SK-N-SH treated with all-trans-retinoic acid at 6 μM for 48 hours (cell line): ENCODE measurements around the gene MYOM3.

Experiments
- ATAC-seq: fragments of 200-7000 bp; cut with Tn5 transposase; 3 replicates; pipeline ENCODE4 v1.9.1; 2020; ENCODE audit warnings: mild to moderate bottlenecking, moderate library complexity
- BACH2 ChIP-seq: fragments of 250-450 bp; sonication (Bioruptor Pico); IDR thresholded peaks from 2 replicates; pipeline ENCODE4 v1.9.0; 2021; ENCODE audit warnings: mild to moderate bottlenecking, borderline replicate concordance
- CREB5 ChIP-seq: fragments of 250-450 bp; sonication (Bioruptor Pico); IDR thresholded peaks from 2 replicates; pipeline ENCODE4 v1.5.1; 2020; ENCODE audit warnings: low read depth, mild to moderate bottlenecking, moderate library complexity
- CSDC2 ChIP-seq: fragments of 250-450 bp; sonication (Bioruptor Pico); IDR thresholded peaks from 2 replicates; pipeline ENCODE4 v1.5.0; 2020; ENCODE audit warnings: mild to moderate bottlenecking, moderate library complexity
- CSRNP3 ChIP-seq: fragments of 250-450 bp; sonication (Bioruptor Pico); IDR thresholded peaks from 2 replicates; pipeline ENCODE4 v1.5.1; 2021; ENCODE audit warnings: mild to moderate bottlenecking, moderate library complexity
- ESRRG ChIP-seq: fragments of 250-450 bp; sonication (Bioruptor Pico); IDR thresholded peaks from 2 replicates; pipeline ENCODE4 v1.6.1; 2021; ENCODE audit warnings: mild to moderate bottlenecking
- GLIS3 ChIP-seq: fragments of 250-450 bp; sonication (Bioruptor Pico); IDR thresholded peaks from 2 replicates; pipeline ENCODE4 v1.5.0; 2020; ENCODE audit warnings: mild to moderate bottlenecking, moderate library complexity
- ISL1 ChIP-seq: fragments of 250-450 bp; sonication (Bioruptor Pico); IDR thresholded peaks from 2 replicates; pipeline ENCODE4 v2.1.2; 2022; ENCODE audit warnings: mild to moderate bottlenecking, moderate library complexity
- OSR1 ChIP-seq: fragments of 250-450 bp; sonication (Bioruptor Pico); IDR thresholded peaks from 2 replicates; pipeline ENCODE4 v1.8.0; 2022; ENCODE audit warnings: moderate library complexity, mild to moderate bottlenecking, inconsistent platforms
- PATZ1 ChIP-seq: fragments of 250-450 bp; sonication (Bioruptor Pico); IDR thresholded peaks from 2 replicates; pipeline ENCODE4 v1.8.0; 2020; ENCODE audit warnings: mild to moderate bottlenecking, moderate library complexity, borderline replicate concordance
- POU6F1 ChIP-seq: fragments of 250-450 bp; sonication (Bioruptor Pico); IDR thresholded peaks from 2 replicates; pipeline ENCODE4 v1.8.0; 2021; ENCODE audit warnings: low read depth, mild to moderate bottlenecking, moderate library complexity, borderline replicate concordance
- PPARA ChIP-seq: fragments of 250-450 bp; sonication (Bioruptor Pico); IDR thresholded peaks from 2 replicates; pipeline ENCODE4 v1.5.0; 2020; ENCODE audit warnings: mild to moderate bottlenecking, borderline replicate concordance
- RARB ChIP-seq: fragments of 250-450 bp; sonication (Bioruptor Pico); IDR thresholded peaks from 2 replicates; pipeline ENCODE4 v1.8.0; 2021; ENCODE audit warnings: mild to moderate bottlenecking, moderate library complexity
- SNAI2 ChIP-seq: fragments of 250-450 bp; sonication (Bioruptor Pico); IDR thresholded peaks from 2 replicates; pipeline ENCODE4 v1.5.0; 2020; ENCODE audit warnings: mild to moderate bottlenecking, moderate library complexity
- TOX ChIP-seq: fragments of 250-450 bp; sonication (Bioruptor Pico); IDR thresholded peaks from 2 replicates; pipeline ENCODE4 v1.8.0; 2021; ENCODE audit warnings: mild to moderate bottlenecking, moderate library complexity, borderline replicate concordance
- TSHZ2 ChIP-seq: fragments of 250-450 bp; sonication (Bioruptor Pico); IDR thresholded peaks from 2 replicates; pipeline ENCODE4 v1.5.0; 2020; ENCODE audit warnings: mild to moderate bottlenecking, moderate library complexity
- ZC3H10 ChIP-seq: fragments of 250-450 bp; sonication (Bioruptor Pico); IDR thresholded peaks from 2 replicates; pipeline ENCODE4 v1.5.1; 2021; ENCODE audit warnings: mild to moderate bottlenecking, moderate library complexity
- ZFP3 ChIP-seq: fragments of 250-450 bp; sonication (Bioruptor Pico); IDR thresholded peaks from 2 replicates; pipeline ENCODE4 v1.5.0; 2020; ENCODE audit warnings: mild to moderate bottlenecking, moderate library complexity
- ZFP30 ChIP-seq: fragments of 450-650 bp; formaldehyde crosslinking; IDR thresholded peaks from 2 replicates; pipeline ENCODE4 v1.5.0; 2022; ENCODE audit warnings: mild to moderate bottlenecking, moderate library complexity
- ZNF565 ChIP-seq: fragments of 450-650 bp; formaldehyde crosslinking; conservative IDR thresholded peaks from 2 replicates; pipeline ENCODE4 v1.5.0; 2020; ENCODE audit warnings: low read depth, mild to moderate bottlenecking, moderate library complexity
- ZNF8 ChIP-seq: fragments of 450-650 bp; formaldehyde crosslinking; IDR thresholded peaks from 2 replicates; pipeline ENCODE4 v1.5.0; 2020; ENCODE audit warnings: mild to moderate bottlenecking, moderate library complexity

Gene MYOM3

GRCh38 chr1:24090736-24091135, 21.2 kb downstream of the MYOM3 start (continued):
- TF ChIP-seq PATZ1 (CRISPR knock-in tag) (no peak), SNAI2 (CRISPR knock-in tag) (no peak), PPARA (CRISPR knock-in tag) (no peak), GLIS3 (no peak), BACH2 (CRISPR knock-in tag) (no peak)

GRCh38 chr1:24089743-24090555, 22.0 kb downstream of the MYOM3 start:
- TF ChIP-seq ZFP3 (CRISPR knock-in tag) (no peak), ESRRG (no peak), RARB (no peak), GLIS3 (no peak), CSRNP3 (CRISPR knock-in tag) (no peak), PATZ1 (CRISPR knock-in tag) (no peak), ZC3H10 (no peak), CREB5 (CRISPR knock-in tag) (no peak)
- no peak for ATAC-seq

GRCh38 chr1:24089027-24089742, 22.8 kb downstream of the MYOM3 start:
- no peak for ATAC-seq
- TF ChIP-seq ZC3H10 = no peak
- no peak for TF ChIP-seq ISL1 (CRISPR knock-in tag)
- TF ChIP-seq TOX (CRISPR knock-in tag) = no peak
- TF ChIP-seq PPARA (CRISPR knock-in tag) = no peak
- no peak for TF ChIP-seq SNAI2 (CRISPR knock-in tag)
- no peak for TF ChIP-seq GLIS3
- no peak for TF ChIP-seq OSR1
- TF ChIP-seq TSHZ2 (CRISPR knock-in tag) = no peak
- no peak for TF ChIP-seq ZFP3 (CRISPR knock-in tag)
- TF ChIP-seq ZNF8 (CRISPR knock-in tag) = no peak
- no peak for TF ChIP-seq CSDC2 (CRISPR knock-in tag)
- no peak for TF ChIP-seq POU6F1 (CRISPR knock-in tag)
- no peak for TF ChIP-seq BACH2 (CRISPR knock-in tag)
- no peak for TF ChIP-seq ZFP30
- no peak for TF ChIP-seq ZNF565 (CRISPR knock-in tag)
- TF ChIP-seq ESRRG = no peak
- no peak for TF ChIP-seq RARB
- TF ChIP-seq CSRNP3 (CRISPR knock-in tag) = no peak
